Endothelial cell of umbilical vein (primary cell): ENCODE measurements around the gene PLAAT1.

Experiments
- EZH2 ChIP-seq: IDR thresholded peaks from 2 replicates; pipeline ENCODE4 v1.6.1; 2012; ENCODE audit warnings: borderline replicate concordance, low read depth, mild to moderate bottlenecking, moderate library complexity, low read length, inconsistent platforms; ENCODE audit not compliant: severe bottlenecking
- POLR2A ChIP-seq: IDR thresholded peaks from 2 replicates; pipeline ENCODE4 v1.6.1; 2012; ENCODE audit warnings: low read depth, mild to moderate bottlenecking, control low read depth, low read length
- TF ChIP-seq, protein P1 (sequence below), 2 donors: IDR thresholded peaks; 1 replicate in 1 of 2; 2 replicates in 1 of 2; pipeline ENCODE4 v1.5.1; 2011; ENCODE audit warnings: low read length in 2 of 2, mild to moderate bottlenecking in 2 of 2, moderate library complexity in 2 of 2, control low read depth in 1 of 2, inconsistent platforms in 1 of 2, low read depth in 1 of 2; ENCODE audit not compliant: insufficient read depth in 1 of 2; ENCODE audit errors: extremely low read depth in 1 of 2

DNA sequence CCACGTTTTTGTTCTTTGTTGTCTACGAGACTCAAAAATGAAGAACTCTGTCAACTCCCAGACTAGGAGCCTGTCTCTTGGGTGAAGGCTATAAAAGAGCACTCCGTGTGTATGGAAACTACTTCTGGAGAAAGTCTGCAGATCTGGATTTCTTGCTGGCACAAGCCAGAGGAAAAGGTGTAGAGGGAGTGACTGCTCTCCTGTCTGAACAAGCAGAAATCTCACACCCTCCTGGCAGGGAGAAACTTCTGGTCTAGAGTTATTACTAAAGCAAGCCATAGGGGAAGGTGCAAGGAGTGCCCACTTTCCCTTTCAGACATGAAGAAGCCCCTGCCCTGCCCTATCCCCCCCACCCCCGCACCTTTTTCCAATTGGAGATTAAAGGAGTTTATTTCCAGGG is 9.5 kb downstream of the PLAAT1 start:
- TF ChIP-seq, protein P1, sequence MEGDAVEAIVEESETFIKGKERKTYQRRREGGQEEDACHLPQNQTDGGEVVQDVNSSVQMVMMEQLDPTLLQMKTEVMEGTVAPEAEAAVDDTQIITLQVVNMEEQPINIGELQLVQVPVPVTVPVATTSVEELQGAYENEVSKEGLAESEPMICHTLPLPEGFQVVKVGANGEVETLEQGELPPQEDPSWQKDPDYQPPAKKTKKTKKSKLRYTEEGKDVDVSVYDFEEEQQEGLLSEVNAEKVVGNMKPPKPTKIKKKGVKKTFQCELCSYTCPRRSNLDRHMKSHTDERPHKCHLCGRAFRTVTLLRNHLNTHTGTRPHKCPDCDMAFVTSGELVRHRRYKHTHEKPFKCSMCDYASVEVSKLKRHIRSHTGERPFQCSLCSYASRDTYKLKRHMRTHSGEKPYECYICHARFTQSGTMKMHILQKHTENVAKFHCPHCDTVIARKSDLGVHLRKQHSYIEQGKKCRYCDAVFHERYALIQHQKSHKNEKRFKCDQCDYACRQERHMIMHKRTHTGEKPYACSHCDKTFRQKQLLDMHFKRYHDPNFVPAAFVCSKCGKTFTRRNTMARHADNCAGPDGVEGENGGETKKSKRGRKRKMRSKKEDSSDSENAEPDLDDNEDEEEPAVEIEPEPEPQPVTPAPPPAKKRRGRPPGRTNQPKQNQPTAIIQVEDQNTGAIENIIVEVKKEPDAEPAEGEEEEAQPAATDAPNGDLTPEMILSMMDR (IDR thresholded peaks at IDR 0.05; ENCODE audit: extremely low read depth in 1 of 2, insufficient read depth in 1 of 2, low read depth in 1 of 2, low read length in 2 of 2): no peak
- TF ChIP-seq EZH2 (no peak), POLR2A (no peak)
